ENCODE data around the gene ST6GALNAC3.

ST6GALNAC3 gene

GRCh38 chr1:76471536-76471935, 397.0 kb downstream of the ST6GALNAC3 start:
- no peak for DNase-seq

- no peak for DNase-seq
These were observed 399.0 kb downstream of the ST6GALNAC3 start for GRCh38 chr1:76473591-76473990.

DNA sequence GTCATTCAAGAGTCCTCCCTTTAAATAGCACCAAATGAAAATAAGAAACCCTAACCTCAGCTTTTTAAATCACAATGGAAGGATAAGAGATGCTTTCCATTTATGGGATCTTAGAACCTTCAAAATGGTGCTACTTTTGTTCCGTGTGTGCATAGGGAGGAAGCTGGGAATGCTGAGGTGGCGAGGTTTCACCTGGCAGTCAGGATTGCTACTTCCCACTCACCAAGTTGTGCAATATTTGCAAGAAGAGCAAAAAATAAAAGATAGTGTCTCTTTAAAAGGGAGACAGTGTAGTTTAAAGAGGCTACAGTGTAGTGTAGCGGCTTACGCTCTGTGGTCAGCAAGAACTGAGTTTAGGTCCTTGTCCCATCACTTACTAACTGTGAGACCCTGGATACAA, 400.4 kb downstream of the ST6GALNAC3 start:
- DNase-seq = no peak

GRCh38 chr1:76477156-76477555, 402.6 kb downstream of the ST6GALNAC3 start:
- no peak for DNase-seq

GRCh38 chr1:76480827-76481226, 406.3 kb downstream of the ST6GALNAC3 start:
- DNase-seq = no peak

DNA sequence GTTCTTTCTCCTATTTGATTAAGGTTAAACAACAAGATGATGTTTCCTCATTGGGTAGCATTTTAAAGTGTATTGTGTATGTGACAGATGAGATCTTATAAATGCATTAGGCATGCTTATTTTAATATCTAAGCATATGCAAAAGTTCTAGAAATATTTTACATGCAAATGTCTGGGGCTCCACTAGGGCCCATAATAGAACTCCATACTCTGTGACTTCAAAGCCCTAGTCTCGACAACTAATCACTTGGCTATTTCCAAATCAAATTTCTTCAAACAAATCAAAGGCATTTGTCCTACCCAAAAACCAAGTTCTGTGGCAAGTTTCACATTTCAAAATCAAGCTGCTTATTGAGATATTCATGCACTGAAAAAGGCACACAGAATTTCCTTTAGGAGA, 407.1 kb downstream of the ST6GALNAC3 start:
- no peak for DNase-seq

DNA sequence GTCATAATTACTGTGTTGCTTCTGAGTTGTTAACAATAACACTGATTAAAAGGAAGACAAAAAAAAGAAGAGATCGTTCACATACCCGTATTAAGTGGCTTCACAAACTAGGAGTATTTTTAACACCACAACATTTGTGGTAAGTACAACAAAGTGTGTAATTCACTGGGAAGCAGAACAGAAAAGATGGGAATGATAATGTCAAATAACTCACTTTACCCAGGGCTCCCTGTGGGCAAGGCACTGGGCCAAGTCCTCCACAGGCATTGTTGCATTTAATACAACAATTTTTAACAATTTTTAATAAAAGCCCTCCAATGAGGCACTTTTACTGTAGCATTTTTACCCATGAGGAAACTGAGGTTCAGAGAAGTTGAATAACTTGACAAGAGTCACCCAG, 407.7 kb downstream of the ST6GALNAC3 start:
- DNase-seq = no peak

DNA sequence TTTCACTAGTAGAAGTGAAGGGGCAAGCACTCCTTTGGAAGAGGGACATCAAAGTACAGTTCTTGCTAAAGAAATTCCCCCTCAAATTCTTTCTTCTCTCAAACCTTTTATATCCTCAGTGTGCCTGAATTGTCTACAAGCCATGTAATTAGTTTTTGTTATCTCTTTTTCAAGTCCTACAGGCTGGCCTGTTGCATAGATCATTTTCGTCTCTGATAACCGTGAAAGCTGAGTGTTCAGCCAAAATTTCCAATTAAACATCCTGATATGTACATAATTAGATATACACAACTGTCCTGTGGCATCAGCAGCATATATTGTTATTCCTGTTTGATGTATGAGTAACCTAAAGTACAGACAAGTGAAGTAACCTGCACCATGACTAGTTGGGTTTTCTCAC, 417.2 kb downstream of the ST6GALNAC3 start:
- DNase-seq = no peak

DNA sequence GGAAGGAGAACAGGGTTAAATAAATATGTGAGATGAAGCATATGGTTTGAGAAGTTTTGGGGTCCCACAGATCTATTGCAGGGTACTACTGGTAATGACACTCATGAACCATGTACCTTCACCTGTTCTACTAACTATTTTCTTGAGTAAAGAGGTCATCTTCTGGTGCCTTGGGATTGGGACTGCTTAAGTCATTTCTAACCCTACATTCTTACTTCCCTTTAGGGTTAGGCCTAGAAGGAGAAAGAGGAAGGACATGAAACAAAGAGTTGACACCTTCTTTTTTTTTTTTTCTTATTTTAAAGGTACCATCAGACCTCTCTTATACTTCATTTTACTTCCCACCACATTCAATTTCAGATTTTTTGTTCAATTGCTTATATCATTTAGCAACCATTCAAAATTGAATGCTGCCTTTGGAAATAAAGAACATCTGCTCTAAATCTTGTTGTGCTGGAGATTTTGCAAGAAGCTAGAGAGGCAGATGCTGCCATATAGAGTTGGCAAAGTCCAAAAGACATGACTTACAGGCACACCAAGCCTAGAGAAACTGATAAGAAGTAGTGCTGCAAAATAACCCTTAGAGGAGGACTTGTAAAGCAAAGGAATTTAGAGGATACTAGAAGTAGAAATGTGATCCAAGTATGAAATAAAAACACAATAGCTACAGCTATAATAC, 418.3 kb downstream of the ST6GALNAC3 start:
- DNase-seq = no peak

DNA sequence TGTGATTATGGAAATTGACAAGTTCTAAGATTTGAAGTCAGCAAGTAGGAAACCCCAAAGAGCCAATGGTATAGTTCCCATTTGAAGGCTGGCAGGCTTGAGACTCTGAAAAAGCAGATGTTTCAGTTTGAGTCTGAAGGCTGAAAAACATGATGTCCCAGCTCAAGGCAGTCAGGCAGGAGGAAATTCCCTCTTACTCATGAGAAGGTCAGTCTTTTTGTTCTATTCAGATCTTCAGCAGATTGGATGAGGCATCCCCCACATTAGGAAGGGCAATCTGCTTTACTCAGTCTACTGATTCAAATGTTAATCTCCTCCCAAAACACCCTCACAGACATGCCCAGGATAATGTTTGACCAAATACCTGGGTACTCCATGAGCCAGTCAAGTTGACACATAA, 420.3 kb downstream of the ST6GALNAC3 start:
- no peak for DNase-seq

GRCh38 chr1:76496871-76497270, 422.3 kb downstream of the ST6GALNAC3 start:
- no peak for DNase-seq

- no peak for DNase-seq
These were observed 425.6 kb downstream of the ST6GALNAC3 start for GRCh38 chr1:76500116-76500515.

GRCh38 chr1:76501136-76501535, 426.6 kb downstream of the ST6GALNAC3 start:
- no peak for DNase-seq

- DNase-seq = no peak
These were observed 427.2 kb downstream of the ST6GALNAC3 start for GRCh38 chr1:76501586-76502219.

GRCh38 chr1:76503100-76503499, 428.6 kb downstream of the ST6GALNAC3 start:
- no peak for DNase-seq

- DNase-seq = no peak
These were observed 429.2 kb downstream of the ST6GALNAC3 start for GRCh38 chr1:76503736-76504135.

DNA sequence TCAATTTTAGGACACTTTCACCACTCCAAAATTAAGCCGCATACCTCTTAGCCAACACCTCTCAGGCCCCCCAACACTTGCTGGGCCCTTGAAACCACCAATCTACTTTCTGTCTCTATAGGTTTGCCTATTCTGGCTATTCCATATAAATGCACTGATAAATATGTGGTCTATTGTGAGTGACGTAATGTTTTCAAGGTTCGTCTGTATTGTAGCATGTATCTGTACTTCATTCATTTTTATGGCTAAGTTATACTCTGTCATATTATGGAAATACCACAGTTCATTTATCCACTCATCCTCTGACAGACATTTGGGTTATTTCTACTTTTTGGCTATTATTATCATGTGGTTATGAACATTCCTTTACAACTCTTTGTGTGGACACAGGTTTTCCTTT, 432.8 kb downstream of the ST6GALNAC3 start:
- DNase-seq = no peak

GRCh38 chr1:76508871-76509270, 434.3 kb downstream of the ST6GALNAC3 start:
- no peak for DNase-seq

DNA sequence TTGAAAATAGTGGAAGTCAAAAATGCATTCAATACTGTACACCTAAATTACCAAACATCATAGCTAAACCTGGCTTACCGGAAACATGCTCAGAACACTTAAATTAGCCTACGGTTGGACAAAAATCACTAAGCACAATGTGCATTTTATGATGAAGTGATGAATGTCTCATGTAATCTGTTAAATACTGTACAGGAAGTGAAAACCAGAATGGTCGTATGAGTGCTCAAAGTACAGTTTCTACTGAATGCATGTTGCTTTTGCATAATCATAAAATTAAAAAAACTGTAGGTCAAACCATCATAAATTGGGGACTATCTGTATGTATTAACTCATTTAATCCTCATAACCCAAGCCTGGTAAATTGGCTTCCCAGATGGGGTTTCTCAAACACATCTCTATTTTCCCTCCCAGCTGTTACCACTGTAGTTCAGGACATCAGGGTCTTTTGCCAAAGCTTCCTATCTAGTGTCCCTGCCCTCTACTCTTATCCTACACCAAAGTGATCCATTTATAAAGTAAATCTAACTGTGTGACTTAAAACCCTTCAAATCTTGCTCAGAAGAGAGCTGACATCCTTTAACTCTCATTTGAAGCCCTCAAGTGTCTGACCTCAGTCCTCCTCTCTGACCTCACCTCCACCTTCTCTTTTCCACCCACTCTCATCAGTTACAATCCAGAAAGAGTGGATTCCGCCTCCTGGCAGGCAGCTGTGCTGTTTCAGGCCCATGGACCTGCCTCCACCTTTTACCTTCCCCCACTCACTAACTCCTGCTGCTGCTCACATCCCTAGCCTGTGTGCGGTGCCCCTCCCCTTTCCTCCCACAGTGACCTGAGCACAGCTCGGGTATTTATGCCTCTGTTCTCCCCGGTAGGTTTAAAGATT, 436.4 kb downstream of the ST6GALNAC3 start:
- DNase-seq = no peak

DNA sequence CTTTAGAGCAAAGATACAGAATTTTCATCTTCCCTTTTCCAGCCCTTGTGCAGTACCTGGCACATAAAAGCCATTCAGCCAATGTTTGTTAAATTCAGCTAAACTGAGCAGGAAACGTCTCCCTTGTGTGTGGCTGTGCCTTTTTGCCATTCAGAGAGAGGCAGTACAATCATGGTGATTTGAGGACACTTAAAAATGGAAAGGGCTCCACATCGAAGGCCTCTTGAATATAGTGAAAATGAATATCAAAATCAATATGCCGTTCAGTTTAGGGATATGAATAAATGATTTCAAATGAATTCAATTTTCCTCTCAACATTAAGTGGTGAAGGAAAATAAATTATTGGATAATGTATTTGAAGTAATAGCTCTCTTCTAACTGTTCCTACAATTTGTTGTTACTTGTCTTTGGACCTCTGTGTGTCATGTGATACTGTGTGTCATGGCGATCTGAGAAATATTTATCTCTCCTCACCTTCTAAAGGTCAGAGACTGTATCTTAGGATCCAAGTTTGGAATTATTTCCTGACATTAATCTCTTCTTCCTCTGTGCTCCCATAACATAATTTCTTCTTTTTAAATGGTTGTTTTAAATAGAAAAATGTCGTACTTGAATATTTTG, 437.1 kb downstream of the ST6GALNAC3 start:
- DNase-seq = no peak

GRCh38 chr1:76530953-76531352, 456.4 kb downstream of the ST6GALNAC3 start:
- no peak for DNase-seq

- DNase-seq = no peak
These were observed 467.1 kb downstream of the ST6GALNAC3 start for GRCh38 chr1:76541618-76542017.

GRCh38 chr1:76542359-76542758, 467.8 kb downstream of the ST6GALNAC3 start:
- no peak for DNase-seq

Data from NCI-H2107 (cell line).